ENCODE data around the gene RPS19BP1.

DNA sequence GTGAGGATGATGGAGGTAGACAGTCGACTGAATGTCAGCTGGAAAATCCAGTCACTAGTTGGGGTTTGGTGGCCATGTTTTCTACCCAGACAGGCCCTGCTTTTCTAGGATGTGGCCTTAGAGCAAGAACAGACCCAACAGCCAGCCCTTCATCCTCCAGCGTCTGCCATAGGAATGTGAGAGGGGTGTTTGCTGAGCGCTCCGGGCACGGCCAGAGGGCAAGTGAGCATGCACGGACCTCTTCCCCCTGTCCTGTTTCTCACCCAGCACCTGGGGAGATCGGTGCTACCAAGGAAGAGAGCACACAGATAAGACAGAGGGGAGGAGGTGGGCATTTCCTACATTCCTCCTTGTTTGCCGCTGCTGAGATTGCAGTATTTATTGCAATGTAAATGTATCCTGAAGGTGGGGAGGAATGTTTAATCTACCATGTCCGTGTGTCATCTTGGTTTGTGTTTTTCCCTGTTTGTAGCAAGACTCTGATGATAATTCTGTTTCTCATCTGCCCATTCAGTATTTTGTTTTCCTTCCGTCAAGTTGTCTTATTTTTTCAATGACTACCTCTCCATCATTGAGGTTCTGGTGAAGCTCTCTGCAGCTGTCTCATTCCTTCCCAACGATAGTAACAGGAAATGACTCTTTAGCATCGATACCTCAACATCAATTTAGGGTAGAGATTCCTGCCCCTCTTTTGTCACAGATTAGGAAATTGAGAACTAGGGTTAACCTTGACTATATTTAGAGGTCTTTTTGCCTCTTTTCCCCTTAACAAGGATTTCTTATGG is 17.1 kb downstream of the RPS19BP1 start:
- TF ChIP-seq, protein P1, sequence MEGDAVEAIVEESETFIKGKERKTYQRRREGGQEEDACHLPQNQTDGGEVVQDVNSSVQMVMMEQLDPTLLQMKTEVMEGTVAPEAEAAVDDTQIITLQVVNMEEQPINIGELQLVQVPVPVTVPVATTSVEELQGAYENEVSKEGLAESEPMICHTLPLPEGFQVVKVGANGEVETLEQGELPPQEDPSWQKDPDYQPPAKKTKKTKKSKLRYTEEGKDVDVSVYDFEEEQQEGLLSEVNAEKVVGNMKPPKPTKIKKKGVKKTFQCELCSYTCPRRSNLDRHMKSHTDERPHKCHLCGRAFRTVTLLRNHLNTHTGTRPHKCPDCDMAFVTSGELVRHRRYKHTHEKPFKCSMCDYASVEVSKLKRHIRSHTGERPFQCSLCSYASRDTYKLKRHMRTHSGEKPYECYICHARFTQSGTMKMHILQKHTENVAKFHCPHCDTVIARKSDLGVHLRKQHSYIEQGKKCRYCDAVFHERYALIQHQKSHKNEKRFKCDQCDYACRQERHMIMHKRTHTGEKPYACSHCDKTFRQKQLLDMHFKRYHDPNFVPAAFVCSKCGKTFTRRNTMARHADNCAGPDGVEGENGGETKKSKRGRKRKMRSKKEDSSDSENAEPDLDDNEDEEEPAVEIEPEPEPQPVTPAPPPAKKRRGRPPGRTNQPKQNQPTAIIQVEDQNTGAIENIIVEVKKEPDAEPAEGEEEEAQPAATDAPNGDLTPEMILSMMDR (IDR thresholded peaks at IDR 0.05), result no peak
- no peak for TF ChIP-seq POLR2A (IDR thresholded peaks at IDR 0.05)
